GM12878 (cell line): Measurements from ENCODE around the gene IRF2BP1. TPM values are rescaled to one million over a fixed set of nuclear protein-coding genes. Genes with fewer than 3 reads are reported as not detected.

Source experiments
- ATAC-seq: fragments of 200-7000 bp; cut with Tn5 transposase; 3 replicates; pipeline ENCODE4 v1.9.1; 2020; ENCODE audit warnings: mild to moderate bottlenecking, moderate library complexity
- BruUV-seq: library from RNA; stranded (reverse); fragments of 400-500 nt; replicated peaks from 2 replicates; lab custom pipeline; 2021; lab: Mats Ljungman, UMichigan
- CTCF ChIA-PET: fragments of 300-600 bp; sonication (Branson Sonifier 250); formaldehyde crosslinking; extraction: SDS; loops from one replicate; lab custom pipeline; 2021; ENCODE audit warnings: inconsistent platforms; lab: Yijun Ruan, JAX
- POLR2A ChIA-PET: fragments of 350-600 bp; formaldehyde crosslinking; extraction: SDS; loops from one replicate; lab custom pipeline; 2021; ENCODE audit warnings: inconsistent platforms; lab: Charles Lee
- RAD21 ChIA-PET: fragments of 300-600 bp; sonication (Branson Sonifier 250); formaldehyde crosslinking; loops from one replicate; lab custom pipeline; 2023; ENCODE audit warnings: antibody characterized with exemption; ENCODE audit not compliant: unreplicated experiment; lab: Charles Lee
- SMC1A ChIA-PET: fragments of 300-600 bp; sonication (Branson Sonifier 250); formaldehyde crosslinking; loops from one replicate; lab custom pipeline; 2023; ENCODE audit not compliant: unreplicated experiment, uncharacterized antibody; lab: Charles Lee
- DNase-seq: peaks from one replicate; pipeline ENCODE4 v3.0.0-alpha.2; 2011; ENCODE audit warnings: low read depth, low spot score
- FAIRE-seq: peaks from 3 replicates; lab custom pipeline; 2011; peaks lifted over from hg19 to GRCh38; lab: Jason Lieb, UNC
- H2AFZ ChIP-seq: 2 replicates; pipeline ENCODE4 v1.6.0; 2011; ENCODE audit warnings: low read depth, low read length, control low read depth; ENCODE audit not compliant: control insufficient read depth
- H3K27ac ChIP-seq: 2 replicates; pipeline ENCODE4 v1.5.1; 2011; ENCODE audit warnings: control low read depth; ENCODE audit not compliant: control insufficient read depth, insufficient read depth
- H3K27me3 ChIP-seq, 2 experiments: replicated peaks in 1 of 2; 2 replicates each; pipeline versions ENCODE4 v1.6.0 to v1.6.1; 2011; ENCODE audit warnings: low read length in 1 of 2; ENCODE audit not compliant: control insufficient read depth in 2 of 2, insufficient read depth in 2 of 2
- H3K36me3 ChIP-seq, 2 experiments: 2 replicates each; pipeline ENCODE4 v1.5.1; 2011; ENCODE audit warnings: low read length in 1 of 2; ENCODE audit not compliant: control insufficient read depth in 2 of 2, insufficient read depth in 2 of 2
- H3K4me1 ChIP-seq: 2 replicates; pipeline ENCODE4 v1.6.1; 2011; ENCODE audit warnings: mild to moderate bottlenecking, low read length, moderate library complexity, mixed read lengths; ENCODE audit not compliant: control insufficient read depth, insufficient read depth
- H3K4me2 ChIP-seq: 2 replicates; pipeline ENCODE4 v1.6.0; 2011; ENCODE audit warnings: control low read depth; ENCODE audit not compliant: control insufficient read depth, insufficient read depth
- H3K4me3 ChIP-seq: fragments of 200-600 bp; sonication (generic); 2 replicates; pipeline ENCODE4 v1.5.1; 2016
- H3K79me2 ChIP-seq: 2 replicates; pipeline ENCODE4 v1.6.0; 2011; ENCODE audit warnings: low read length; ENCODE audit not compliant: control insufficient read depth, insufficient read depth
- H3K9ac ChIP-seq: 2 replicates; pipeline ENCODE4 v1.8.0; 2011; ENCODE audit warnings: low read length, control low read depth, mixed read lengths; ENCODE audit not compliant: control insufficient read depth, insufficient read depth
- H3K9me3 ChIP-seq: replicated peaks from 3 replicates; pipeline ENCODE4 v1.5.1; 2011; ENCODE audit warnings: mild to moderate bottlenecking, low read length; ENCODE audit not compliant: control insufficient read depth, insufficient read depth
- H4K20me1 ChIP-seq: 2 replicates; pipeline ENCODE4 v1.6.0; 2011; ENCODE audit not compliant: control insufficient read depth, insufficient read depth
- BCL3 ChIP-seq: IDR thresholded peaks from 2 replicates; pipeline ENCODE4 v1.6.1; 2011; ENCODE audit warnings: borderline replicate concordance, low read depth, mild to moderate bottlenecking, moderate library complexity, low read length; ENCODE audit not compliant: insufficient read depth, poor library complexity, severe bottlenecking
- EED ChIP-seq: sonication (generic); IDR thresholded peaks from 2 replicates; pipeline ENCODE4 v1.6.1; 2016; ENCODE audit warnings: antibody characterized with exemption, low read depth
- HDGF ChIP-seq: fragments of 450-650 bp; IDR thresholded peaks from 2 replicates; pipeline ENCODE4 v1.6.1; 2016; ENCODE audit warnings: antibody characterized with exemption
- IKZF2 ChIP-seq, 2 experiments: fragments of 450-650 bp; IDR thresholded peaks; 2 replicates each; pipeline ENCODE4 v1.6.1; 2017; ENCODE audit warnings: mild to moderate bottlenecking in 2 of 2, moderate library complexity in 2 of 2
- MEF2B ChIP-seq: fragments of 450-650 bp; IDR thresholded peaks from 2 replicates; pipeline ENCODE4 v1.6.1; 2018; ENCODE audit warnings: mild to moderate bottlenecking, moderate library complexity; ENCODE audit not compliant: partially characterized antibody, poor library complexity, severe bottlenecking
- SMAD5 ChIP-seq: IDR thresholded peaks from 2 replicates; pipeline ENCODE4 v1.6.1; 2016; ENCODE audit warnings: antibody characterized with exemption, low read depth
- SUPT20H ChIP-seq: IDR thresholded peaks from 2 replicates; pipeline ENCODE4 v1.6.1; 2011; ENCODE audit warnings: low read depth, mild to moderate bottlenecking, low read length, moderate library complexity, borderline replicate concordance; ENCODE audit not compliant: control insufficient read depth
- TBL1XR1 ChIP-seq: IDR thresholded peaks from 2 replicates; pipeline ENCODE4 v1.6.1; 2012; ENCODE audit warnings: low read depth, low read length, improper control_type of control experiment
- TCF3 ChIP-seq: IDR thresholded peaks from 2 replicates; pipeline ENCODE4 v1.6.1; 2012; ENCODE audit warnings: low read depth, mild to moderate bottlenecking, low read length, borderline replicate concordance; ENCODE audit not compliant: insufficient read depth
- USF1 ChIP-seq: IDR thresholded peaks from 2 replicates; pipeline ENCODE4 v1.6.1; 2011; ENCODE audit warnings: borderline replicate concordance, low read depth, mild to moderate bottlenecking, moderate library complexity, mixed read lengths, low read length; ENCODE audit not compliant: insufficient read depth; ENCODE audit errors: extremely low read length
- ZBTB40 ChIP-seq: fragments of 450-650 bp; IDR thresholded peaks from 2 replicates; pipeline ENCODE4 v1.6.1; 2016; ENCODE audit warnings: mild to moderate bottlenecking, moderate library complexity, borderline replicate concordance
- WGBS: methylation state at CpG from one replicate; pipeline ENCODE4 v1.1.6; 2016; ENCODE audit warnings: low lambda C conversion rate; ENCODE audit not compliant: insufficient replicate concordance, insufficient coverage; ENCODE audit errors: missing lambda C conversion rate; 5-methylcytosine and 5-hydroxymethylcytosine counted together
- in situ Hi-C: fragments of 300-500 bp; cut with MboI; formaldehyde crosslinking; loops from 9 replicates; pipeline ENCODE4 v1.14.3; 2018; ENCODE audit warnings: mixed read lengths
- intact Hi-C: fragments of 100-400 bp; cut with micrococcal nuclease; formaldehyde crosslinking; loops from one replicate; pipeline ENCODE4 v1.14.2; 2022; ENCODE audit not compliant: unreplicated experiment
- polyA plus RNA-seq, 11 experiments: library from polyadenylated mRNA; depleted of rRNA in 4 of 11; unstranded in 6 of 11; stranded (reverse) in 5 of 11; fragments of >200 nt; fragmentation: Nextera tagmentation in 4 of 11; fragmentation: Illumina TruSeq in 1 of 11; extraction: Ambion mirVana in 4 of 11; extraction: Trizol in 1 of 11; gene quantifications; 1 replicate in 1 of 11; 2 replicates in 10 of 11; pipeline versions ENCODE4 v1.2.1 to v1.2.3, GENCODE V29; 2011 to 2016; ENCODE audit warnings: inconsistent platforms in 2 of 11, missing spikeins in 2 of 11, low read depth in 1 of 11
- total RNA-seq, 4 experiments: library from RNA; depleted of rRNA in 3 of 4; stranded (reverse); fragments of >200 nt in 3 of 4; fragmentation: Illumina TruSeq in 1 of 4; extraction: Trizol in 1 of 4; gene quantifications; 2 replicates each; pipeline versions ENCODE4 v1.2.1 to v1.2.3, GENCODE V29; 2013 to 2021

Gene IRF2BP1
- total and polyA plus RNA-seq, 10 of the 15 experiments (the other 5 are each of a cell fraction or from before 2014, with no cell fraction given) = 0.31 to 24.4 (median 4.4) TPM

- Histone ChIP-seq H3K4me2 (no peak overlapping the region), H3K9ac (no peak overlapping the region), H3K79me2 (no peaks in the 10 kb centered on the region), H3K27me3 (no peaks in the 10 kb centered on the region), H3K4me1 (no peaks in the 10 kb centered on the region), H4K20me1 (no peaks in the 10 kb centered on the region), H3K9me3 (no peaks in the 10 kb centered on the region; the same call in 2 of the 3 replicates), H3K36me3 (peaks cover 25% of the 10 kb centered on the region in 2 experiments), H3K4me3 (no peak overlapping the region), H3K27ac (no peak overlapping the region), H2AFZ (no peak overlapping the region)
- ATAC-seq (no peak), DNase-seq (no peak), FAIRE-seq (no peak)
- POLR2A ChIA-PET = interaction anchor here (1.0 kb wide), 1 partner anchor 158 kb away, joined by 4 read pairs; no protein-coding TSS in a partner anchor
- intact Hi-C loops = no loop called here
- BruUV-seq = no TSS peak
- SMC1A ChIA-PET = interaction anchor here (0.7 kb wide), 1 partner anchor 10 kb away, joined by 3 read pairs; no protein-coding TSS in a partner anchor
- TF ChIP-seq MEF2B = no peak
- no peak for TF ChIP-seq SMAD5
- no peak for TF ChIP-seq SUPT20H
- TF ChIP-seq EED = no peak
- no peak for TF ChIP-seq TCF3
- TF ChIP-seq BCL3 = no peak
- no peak for TF ChIP-seq HDGF
- no peak for TF ChIP-seq IKZF2 (IDR thresholded peaks at IDR 0.05)
- no peak for TF ChIP-seq USF1
- TF ChIP-seq TBL1XR1 = no peak
- no peak for TF ChIP-seq ZBTB40
- 84% methylated on average over 7 of the region's 7 CpGs for WGBS
- in situ Hi-C loops = no loop called here
- RAD21 ChIA-PET = no interaction called here
- CTCF ChIA-PET = interaction anchor here (1.1 kb wide), 1 partner anchor 18 kb away, joined by 5 read pairs; no protein-coding TSS in a partner anchor
Measured at GRCh38 chr19:45834970-45835369, 51.0 kb downstream of the IRF2BP1 start.
